ENCODE results near the gene CLRN2. TPM values are rescaled to one million over a fixed set of nuclear protein-coding genes. Genes with fewer than 3 reads are reported as not detected.

The CLRN2 gene
- total RNA-seq, 1 donor from 2014 or later = not detected

- Histone ChIP-seq H3K4me1 (peaks cover 8% of the 10 kb centered on the region), H3K9me3 (replicated peaks) (no peaks in the 10 kb centered on the region), H3K27ac (replicated peaks) (no peak overlapping the region), H3K27me3 (ENCODE audit: low read depth) (no peaks in the 10 kb centered on the region), H3K4me3 (no peak overlapping the region), H3K36me3 (peaks cover 55% of the 10 kb centered on the region)
- intact Hi-C loops (cut with micrococcal nuclease) = no loop called here
- no peak for TF ChIP-seq CTCF (IDR thresholded peaks at IDR 0.05; ENCODE audit: borderline replicate concordance)
- no peak for DNase-seq
Observed at GRCh38 chr4:17493619-17494018, 21.3 kb upstream of the CLRN2 start.

GRCh38 chr4:17494258-17495190 lies 20.4 kb upstream of the CLRN2 start:
- Histone ChIP-seq H3K27ac (replicated peaks) (no peak overlapping the region), H3K27me3 (ENCODE audit: low read depth) (no peaks in the 10 kb centered on the region), H3K9me3 (replicated peaks) (no peaks in the 10 kb centered on the region), H3K36me3 (peaks cover 55% of the 10 kb centered on the region), H3K4me1 (peaks cover 8% of the 10 kb centered on the region), H3K4me3 (no peak overlapping the region)
- TF ChIP-seq CTCF (IDR thresholded peaks at IDR 0.05; ENCODE audit: borderline replicate concordance) = no peak
- no peak for DNase-seq
- intact Hi-C loops (cut with micrococcal nuclease) = no loop called here

- DNase-seq = no peak
- Histone ChIP-seq H3K27me3 (ENCODE audit: low read depth) (no peaks in the 10 kb centered on the region), H3K36me3 (peaks cover 66% of the 10 kb centered on the region), H3K4me1 (no peaks in the 10 kb centered on the region), H3K27ac (replicated peaks) (no peak overlapping the region), H3K4me3 (no peak overlapping the region), H3K9me3 (replicated peaks) (no peaks in the 10 kb centered on the region)
- intact Hi-C loops (cut with micrococcal nuclease) = no loop called here
- no peak for TF ChIP-seq CTCF (IDR thresholded peaks at IDR 0.05; ENCODE audit: borderline replicate concordance)
Observed at GRCh38 chr4:17497890-17498523, 17.0 kb upstream of the CLRN2 start.

- H3K27me3 ChIP-seq (ENCODE audit: low read depth) = no peaks in the 10 kb centered on the region
- peaks cover 72% of the 10 kb centered on the region for H3K36me3 ChIP-seq
- intact Hi-C loops (cut with micrococcal nuclease) = no loop called here
- no peak for DNase-seq
- H3K4me3 ChIP-seq = no peak overlapping the region
- TF ChIP-seq CTCF (IDR thresholded peaks at IDR 0.05; ENCODE audit: borderline replicate concordance) = no peak
- no peaks in the 10 kb centered on the region for H3K9me3 ChIP-seq (replicated peaks)
- no peaks in the 10 kb centered on the region for H3K4me1 ChIP-seq
- H3K27ac ChIP-seq (replicated peaks) = no peak overlapping the region
Observed at GRCh38 chr4:17500574-17500973, 14.4 kb upstream of the CLRN2 start.

- DNase-seq = no peak
- Histone ChIP-seq H3K27me3 (ENCODE audit: low read depth) (no peaks in the 10 kb centered on the region), H3K4me3 (no peak overlapping the region), H3K36me3 (peaks cover 88% of the 10 kb centered on the region), H3K9me3 (replicated peaks) (no peaks in the 10 kb centered on the region), H3K4me1 (no peaks in the 10 kb centered on the region), H3K27ac (replicated peaks) (no peak overlapping the region)
- intact Hi-C loops (cut with micrococcal nuclease) = no loop called here
- TF ChIP-seq CTCF (IDR thresholded peaks at IDR 0.05; ENCODE audit: borderline replicate concordance) = no peak
Observed at GRCh38 chr4:17502756-17503155, 12.2 kb upstream of the CLRN2 start.
